ENCODE measurements around the gene CD2BP2.

DNA sequence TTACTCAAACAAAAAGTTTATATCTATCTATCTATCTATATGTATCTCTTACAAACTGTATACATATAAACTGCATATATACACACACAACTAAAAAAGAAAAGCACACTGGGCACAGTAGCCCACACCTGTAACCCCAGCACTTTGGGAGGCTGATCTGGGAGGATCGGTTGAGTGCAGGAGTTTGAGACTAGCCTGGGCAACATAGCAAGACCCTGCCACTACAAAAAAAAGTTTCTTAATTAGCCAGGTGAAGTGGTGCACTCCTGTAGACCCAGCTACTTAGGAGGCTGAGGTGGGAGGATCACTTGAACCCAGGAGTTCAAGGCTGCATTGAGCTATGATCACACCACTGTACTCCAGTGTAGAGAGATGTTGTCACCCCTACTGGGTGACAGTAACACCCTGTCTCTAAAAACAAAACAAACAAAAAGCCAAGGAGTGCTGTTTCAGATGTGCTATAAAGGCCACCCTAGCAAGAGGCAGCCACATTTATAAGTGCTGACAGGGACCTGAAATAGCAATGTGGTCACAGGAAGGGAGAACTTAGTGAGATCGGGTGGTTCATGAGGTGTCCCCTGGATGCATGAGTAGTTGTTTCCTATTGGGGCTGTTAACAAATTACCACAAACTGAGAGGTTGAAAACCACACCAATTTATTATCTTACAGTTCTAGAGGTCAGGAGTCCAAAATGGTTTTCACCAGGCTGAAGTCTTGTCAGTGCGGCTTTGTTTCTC, 4.8 kb downstream of the CD2BP2 start:
- TF ChIP-seq, protein P1, sequence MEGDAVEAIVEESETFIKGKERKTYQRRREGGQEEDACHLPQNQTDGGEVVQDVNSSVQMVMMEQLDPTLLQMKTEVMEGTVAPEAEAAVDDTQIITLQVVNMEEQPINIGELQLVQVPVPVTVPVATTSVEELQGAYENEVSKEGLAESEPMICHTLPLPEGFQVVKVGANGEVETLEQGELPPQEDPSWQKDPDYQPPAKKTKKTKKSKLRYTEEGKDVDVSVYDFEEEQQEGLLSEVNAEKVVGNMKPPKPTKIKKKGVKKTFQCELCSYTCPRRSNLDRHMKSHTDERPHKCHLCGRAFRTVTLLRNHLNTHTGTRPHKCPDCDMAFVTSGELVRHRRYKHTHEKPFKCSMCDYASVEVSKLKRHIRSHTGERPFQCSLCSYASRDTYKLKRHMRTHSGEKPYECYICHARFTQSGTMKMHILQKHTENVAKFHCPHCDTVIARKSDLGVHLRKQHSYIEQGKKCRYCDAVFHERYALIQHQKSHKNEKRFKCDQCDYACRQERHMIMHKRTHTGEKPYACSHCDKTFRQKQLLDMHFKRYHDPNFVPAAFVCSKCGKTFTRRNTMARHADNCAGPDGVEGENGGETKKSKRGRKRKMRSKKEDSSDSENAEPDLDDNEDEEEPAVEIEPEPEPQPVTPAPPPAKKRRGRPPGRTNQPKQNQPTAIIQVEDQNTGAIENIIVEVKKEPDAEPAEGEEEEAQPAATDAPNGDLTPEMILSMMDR (IDR thresholded peaks at IDR 0.05) = no peak
- no peak for TF ChIP-seq POLR2A (IDR thresholded peaks at IDR 0.05)

All from thyroid gland (tissue), 4 donors.